Bone marrow (tissue), 2 donors: ENCODE results near the gene HDAC10.
"Not testable (repeated sequence)": the region's sequence is repeated elsewhere in the genome, so short reads cannot be mapped to it uniquely, and the experiment has no call there.

ENCODE experiments used
- DNase-seq, 2 donors: peaks; one replicate each; lab custom pipeline; 2025; lab: John Stamatoyannopoulos, UW

Gene HDAC10

GRCh38 chr22:50285568-50286229 lies 34.6 kb upstream of the HDAC10 start:
- DNase-seq = no peak

- no peak for DNase-seq
Measured at GRCh38 chr22:50284479-50284878, 33.4 kb upstream of the HDAC10 start.

- no peak for DNase-seq
Measured at GRCh38 chr22:50283821-50284220, 32.8 kb upstream of the HDAC10 start.

DNA sequence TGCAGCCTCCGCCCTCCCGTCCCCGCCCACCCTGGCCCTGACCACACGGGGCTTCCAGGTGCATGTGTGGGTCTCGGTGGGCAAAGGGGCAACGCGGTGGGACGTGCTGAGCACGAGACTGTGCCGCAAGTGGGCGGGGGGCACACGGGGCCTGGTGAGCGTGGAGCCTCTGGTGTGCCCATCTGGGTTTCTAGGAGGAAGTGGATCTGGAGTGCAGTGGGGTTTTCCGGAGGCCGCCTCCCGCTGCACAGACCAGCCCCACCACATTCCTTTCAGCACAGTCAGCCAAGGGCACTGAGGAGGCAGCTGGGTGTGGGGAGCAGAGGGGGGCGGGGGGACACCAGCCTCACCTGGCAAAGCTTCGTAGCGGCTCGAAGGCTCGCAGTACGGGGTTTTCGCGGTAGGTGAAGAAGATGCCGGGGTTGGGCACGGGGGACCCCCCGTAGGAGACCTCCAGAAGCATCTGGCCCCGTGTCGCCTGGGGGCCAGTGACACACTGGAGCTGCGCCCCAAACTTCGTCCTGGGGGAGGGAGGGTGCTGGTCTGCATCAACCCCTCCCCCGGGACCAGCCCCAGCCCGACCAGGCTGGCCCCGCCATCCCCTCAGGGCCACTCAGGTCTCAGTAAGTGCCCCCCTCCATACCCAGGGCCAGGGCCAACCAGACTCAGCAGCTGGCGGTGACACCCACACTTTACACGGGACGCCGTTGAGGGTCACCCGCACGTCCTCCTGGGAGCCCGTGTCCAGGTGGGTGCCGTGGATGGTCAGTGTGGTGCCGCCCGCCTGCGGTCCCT lies 31.5 kb upstream of the HDAC10 start:
- DNase-seq = no peak

DNA sequence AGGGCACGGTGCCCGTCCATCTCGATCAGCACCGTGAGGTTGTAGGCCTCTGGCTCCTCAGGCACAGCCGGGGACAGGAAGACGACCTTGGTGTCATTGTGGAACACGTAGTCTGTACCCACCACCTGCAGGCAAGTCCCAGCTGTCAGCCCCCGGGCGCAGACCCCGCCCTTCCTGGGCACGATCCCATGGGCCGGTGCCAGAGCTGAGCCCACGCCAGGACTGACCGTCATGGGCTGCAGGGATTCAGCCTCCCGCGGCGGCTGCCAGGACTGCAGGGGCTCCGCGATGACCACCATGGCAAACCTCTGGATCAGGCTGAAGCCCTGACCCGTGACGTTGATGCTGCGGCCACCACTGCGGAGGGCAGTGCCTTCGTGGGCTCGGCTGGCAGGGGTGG lies 30.9 kb upstream of the HDAC10 start:
- no peak for DNase-seq

DNA sequence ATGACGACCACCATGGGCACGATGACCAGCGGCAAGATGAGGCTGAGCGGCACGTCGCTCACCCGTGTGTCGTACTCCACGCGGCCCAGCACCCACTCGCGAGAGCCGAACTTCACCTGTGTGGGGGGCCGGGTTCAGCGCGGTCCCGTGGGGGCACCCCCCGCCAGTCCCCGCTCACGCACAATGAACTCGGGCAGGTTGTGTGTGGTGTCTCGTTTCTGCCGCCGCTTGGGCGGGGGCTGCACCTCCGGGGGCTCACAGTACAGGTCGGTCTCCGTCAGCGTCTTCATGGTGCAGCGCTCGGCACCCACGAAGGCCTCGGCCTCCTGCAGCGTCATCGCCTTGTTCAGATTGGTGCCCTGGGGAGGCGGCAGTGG lies 30.3 kb upstream of the HDAC10 start:
- DNase-seq = no peak

DNA sequence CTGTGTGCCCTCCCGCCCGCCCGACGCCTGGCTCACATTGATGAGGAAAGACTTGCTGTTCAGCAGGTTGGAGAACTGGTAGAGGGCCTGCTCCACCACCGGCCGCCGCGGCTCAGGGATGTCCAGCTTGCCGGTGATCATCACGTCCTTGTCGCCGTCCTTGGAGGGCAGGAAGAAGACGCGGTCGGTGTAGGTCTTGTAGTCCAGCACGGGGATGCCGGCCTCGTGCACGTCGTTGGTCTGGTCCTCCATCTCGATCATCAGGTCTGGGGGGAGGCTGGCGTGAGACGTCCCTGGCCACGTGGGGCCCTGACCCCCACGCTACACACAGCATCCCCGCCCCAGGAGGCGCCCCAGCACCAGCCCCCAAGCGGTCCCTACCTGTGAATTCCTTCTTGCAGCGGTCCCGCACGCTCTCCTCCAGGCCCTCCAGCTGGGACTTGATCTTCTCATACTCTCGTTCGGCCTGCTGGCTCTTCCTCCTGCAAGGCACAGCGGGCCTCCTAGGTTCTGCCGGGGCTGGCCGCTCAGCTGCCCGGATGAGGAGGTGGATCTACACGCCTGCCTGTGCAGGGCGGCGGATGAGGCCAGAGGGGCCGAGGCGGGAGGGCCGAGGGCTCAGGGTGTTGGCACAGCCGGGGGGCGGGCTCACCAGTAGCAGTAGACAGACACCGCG lies 29.8 kb upstream of the HDAC10 start:
- DNase-seq = no peak

GRCh38 chr22:50280022-50280707 lies 29.1 kb upstream of the HDAC10 start:
- DNase-seq = no peak

GRCh38 chr22:50278956-50279619 lies 28.0 kb upstream of the HDAC10 start:
- DNase-seq = no peak

GRCh38 chr22:50278461-50278860 lies 27.4 kb upstream of the HDAC10 start:
- no peak for DNase-seq

GRCh38 chr22:50277761-50278160 lies 26.7 kb upstream of the HDAC10 start:
- no peak for DNase-seq

DNA sequence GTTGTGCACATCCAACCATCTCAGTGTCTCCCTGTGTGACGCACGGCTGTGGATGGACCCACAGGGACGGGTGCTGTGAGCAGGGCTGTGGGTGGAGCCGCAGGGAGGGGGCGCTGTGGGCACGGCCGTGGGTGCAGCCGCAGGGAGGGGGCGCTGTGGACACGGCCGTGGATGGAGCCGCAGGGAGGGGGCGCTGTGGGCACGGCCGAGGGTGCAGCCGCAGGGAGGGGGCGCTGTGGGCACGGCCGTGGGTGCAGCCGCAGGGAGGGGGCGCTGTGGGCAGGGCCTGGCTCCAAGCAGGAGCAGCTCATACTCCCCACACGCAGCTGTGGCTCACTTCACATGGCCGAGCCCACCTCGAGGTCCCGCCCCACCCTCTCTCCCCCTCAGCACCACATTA lies 25.1 kb upstream of the HDAC10 start:
- DNase-seq = peak; percentile 34 to 41

- DNase-seq = no peak
Measured at GRCh38 chr22:50275181-50276055, 24.4 kb upstream of the HDAC10 start.

GRCh38 chr22:50274771-50275170 lies 23.7 kb upstream of the HDAC10 start:
- no peak for DNase-seq

DNA sequence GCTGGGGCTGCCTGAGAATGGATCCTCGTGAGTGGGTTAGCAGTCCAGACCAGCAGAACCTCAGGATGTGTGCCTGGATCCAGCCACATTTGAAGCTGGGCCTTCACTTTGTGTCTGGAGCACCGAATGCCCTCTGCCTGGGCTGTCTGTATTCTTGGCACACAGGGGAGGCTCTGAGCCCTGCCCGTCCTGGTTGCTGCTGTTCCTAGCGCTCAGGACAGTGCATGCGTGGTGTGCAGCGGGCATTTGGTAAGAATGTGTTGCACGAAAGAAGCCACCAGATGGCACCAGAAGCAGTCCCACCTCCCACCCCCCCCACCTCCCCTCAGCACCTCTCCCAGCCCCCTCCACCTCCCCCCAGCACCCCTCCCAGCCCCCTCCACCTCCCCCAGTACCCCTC lies 23.2 kb upstream of the HDAC10 start:
- DNase-seq = peak in 1 of 2 donors; percentile 20

- DNase-seq = not testable (repeated sequence)
Measured at GRCh38 chr22:50273781-50274180, 22.7 kb upstream of the HDAC10 start.

- DNase-seq = not testable (repeated sequence)
Measured at GRCh38 chr22:50273352-50273751, 22.3 kb upstream of the HDAC10 start.

- no peak for DNase-seq
Measured at GRCh38 chr22:50272044-50272802, 21.2 kb upstream of the HDAC10 start.

DNA sequence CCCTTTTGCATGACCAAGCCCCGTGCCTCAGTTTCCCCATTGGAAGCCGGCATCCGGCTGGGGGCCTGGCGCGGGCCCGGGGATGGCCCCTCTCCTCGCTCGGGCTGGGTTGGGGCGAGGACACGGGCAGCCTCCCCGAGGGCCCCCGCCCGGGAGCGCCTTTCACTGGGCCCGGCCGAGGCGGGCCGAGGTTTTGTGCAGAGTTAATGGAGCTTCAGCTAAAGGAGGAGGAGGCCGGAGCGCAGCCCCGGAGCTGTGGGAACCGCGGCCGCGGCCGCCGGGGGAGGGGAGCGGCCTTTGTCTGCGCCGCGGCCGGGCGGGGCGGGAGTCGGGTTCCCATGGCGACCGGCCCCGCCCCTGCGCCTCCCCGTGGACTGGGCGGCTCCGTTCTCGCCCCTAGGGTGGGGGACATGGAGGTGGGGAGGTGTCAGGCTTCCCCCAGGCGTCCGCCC lies 20.5 kb upstream of the HDAC10 start:
- DNase-seq = peak; percentile 21 to 27
